ENCODE results near the gene ACE. TPM values are rescaled to one million over a fixed set of nuclear protein-coding genes. Genes with fewer than 3 reads are reported as not detected.

ACE gene
- total RNA-seq, 1 experiment from 2014 or later = 4.5 TPM

GRCh38 chr17:63493411-63493810 is 16.6 kb downstream of the ACE start:
- ChIA-PET POLR2A (no interaction called here), CTCF (no interaction called here)
- Histone ChIP-seq H3K4me3 (ENCODE audit: low read depth in 2 of 2, low read length in 2 of 2) (no peak overlapping the region), H3K9me3 (ENCODE audit: control insufficient read depth, insufficient read depth, low read depth, low read length) (no peaks in the 10 kb centered on the region), H3K4me1 (ENCODE audit: control insufficient read depth, insufficient read depth, low read length) (no peaks in the 10 kb centered on the region), H3K27me3 (ENCODE audit: control insufficient read depth, insufficient read depth, low read length) (no peaks in the 10 kb centered on the region), H3K27ac (ENCODE audit: low read length) (no peak overlapping the region), H3K36me3 (ENCODE audit: control insufficient read depth, insufficient read depth, low read length) (no peaks in the 10 kb centered on the region)
- no TSS peak for BruUV-seq (replicated peaks)
- ATAC-seq (no peak), DNase-seq (ENCODE audit: low read depth, low spot score) (no peak)
- in situ Hi-C loops (cut with HindIII; ENCODE audit: low pct_unique_long_range_greater_than_20kb, low sequenced_read_pairs) = no loop called here
- intact Hi-C loops (cut with micrococcal nuclease; ENCODE audit: unreplicated experiment) = no loop called here
- no peak for TF ChIP-seq TCF7L2 (IDR thresholded peaks at IDR 0.05; ENCODE audit: low read depth, low read length)
- TF ChIP-seq, protein P1, sequence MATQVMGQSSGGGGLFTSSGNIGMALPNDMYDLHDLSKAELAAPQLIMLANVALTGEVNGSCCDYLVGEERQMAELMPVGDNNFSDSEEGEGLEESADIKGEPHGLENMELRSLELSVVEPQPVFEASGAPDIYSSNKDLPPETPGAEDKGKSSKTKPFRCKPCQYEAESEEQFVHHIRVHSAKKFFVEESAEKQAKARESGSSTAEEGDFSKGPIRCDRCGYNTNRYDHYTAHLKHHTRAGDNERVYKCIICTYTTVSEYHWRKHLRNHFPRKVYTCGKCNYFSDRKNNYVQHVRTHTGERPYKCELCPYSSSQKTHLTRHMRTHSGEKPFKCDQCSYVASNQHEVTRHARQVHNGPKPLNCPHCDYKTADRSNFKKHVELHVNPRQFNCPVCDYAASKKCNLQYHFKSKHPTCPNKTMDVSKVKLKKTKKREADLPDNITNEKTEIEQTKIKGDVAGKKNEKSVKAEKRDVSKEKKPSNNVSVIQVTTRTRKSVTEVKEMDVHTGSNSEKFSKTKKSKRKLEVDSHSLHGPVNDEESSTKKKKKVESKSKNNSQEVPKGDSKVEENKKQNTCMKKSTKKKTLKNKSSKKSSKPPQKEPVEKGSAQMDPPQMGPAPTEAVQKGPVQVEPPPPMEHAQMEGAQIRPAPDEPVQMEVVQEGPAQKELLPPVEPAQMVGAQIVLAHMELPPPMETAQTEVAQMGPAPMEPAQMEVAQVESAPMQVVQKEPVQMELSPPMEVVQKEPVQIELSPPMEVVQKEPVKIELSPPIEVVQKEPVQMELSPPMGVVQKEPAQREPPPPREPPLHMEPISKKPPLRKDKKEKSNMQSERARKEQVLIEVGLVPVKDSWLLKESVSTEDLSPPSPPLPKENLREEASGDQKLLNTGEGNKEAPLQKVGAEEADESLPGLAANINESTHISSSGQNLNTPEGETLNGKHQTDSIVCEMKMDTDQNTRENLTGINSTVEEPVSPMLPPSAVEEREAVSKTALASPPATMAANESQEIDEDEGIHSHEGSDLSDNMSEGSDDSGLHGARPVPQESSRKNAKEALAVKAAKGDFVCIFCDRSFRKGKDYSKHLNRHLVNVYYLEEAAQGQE (IDR thresholded peaks at IDR 0.05; ENCODE audit: insufficient read depth in 1 of 2, low read depth in 2 of 2, low read length in 1 of 2) = no peak
- TF ChIP-seq POLR2AphosphoS5 (IDR thresholded peaks at IDR 0.05; ENCODE audit: low read depth, low read length) = no peak
- no peak for TF ChIP-seq CTCF (IDR thresholded peaks at IDR 0.05)
- no peak for TF ChIP-seq SIN3A (IDR thresholded peaks at IDR 0.05; ENCODE audit: borderline replicate concordance, insufficient read depth, low read depth, low read length)

- TF ChIP-seq TCF7L2 (IDR thresholded peaks at IDR 0.05; ENCODE audit: low read depth, low read length) (no peak), SIN3A (IDR thresholded peaks at IDR 0.05; ENCODE audit: borderline replicate concordance, insufficient read depth, low read depth, low read length) (no peak), CTCF (IDR thresholded peaks at IDR 0.05) (no peak), POLR2AphosphoS5 (IDR thresholded peaks at IDR 0.05; ENCODE audit: low read depth, low read length) (no peak)
- TF ChIP-seq, protein P1 (IDR thresholded peaks at IDR 0.05; ENCODE audit: insufficient read depth in 1 of 2, low read depth in 2 of 2, low read length in 1 of 2) = no peak
- Histone ChIP-seq H3K27me3 (ENCODE audit: control insufficient read depth, insufficient read depth, low read length) (no peaks in the 10 kb centered on the region), H3K4me1 (ENCODE audit: control insufficient read depth, insufficient read depth, low read length) (no peaks in the 10 kb centered on the region), H3K27ac (ENCODE audit: low read length) (no peak overlapping the region), H3K36me3 (ENCODE audit: control insufficient read depth, insufficient read depth, low read length) (no peaks in the 10 kb centered on the region), H3K4me3 (ENCODE audit: low read depth in 2 of 2, low read length in 2 of 2) (no peak overlapping the region), H3K9me3 (ENCODE audit: control insufficient read depth, insufficient read depth, low read depth, low read length) (no peaks in the 10 kb centered on the region)
- POLR2A ChIA-PET = no interaction called here
- BruUV-seq (replicated peaks) = no TSS peak
- intact Hi-C loops (cut with micrococcal nuclease; ENCODE audit: unreplicated experiment) (no loop called here), in situ Hi-C loops (cut with HindIII; ENCODE audit: low pct_unique_long_range_greater_than_20kb, low sequenced_read_pairs) (no loop called here)
- CTCF ChIA-PET = no interaction called here
- DNase-seq (ENCODE audit: low read depth, low spot score) (no peak), ATAC-seq (no peak)
These were observed 17.6 kb downstream of the ACE start for GRCh38 chr17:63494300-63494928.
